Sigmoid colon (tissue), 3 donors: Measurements from ENCODE around the gene FRAS1.

Source experiments
- CTCF ChIP-seq, 4 experiments: fragments of 450-650 bp in 3 of 4; fragments of 200-600 bp in 1 of 4; IDR thresholded peaks; one replicate each; pipeline ENCODE4 v1.5.1; 2016 to 2019; ENCODE audit warnings: antibody characterized with exemption in 4 of 4, mild to moderate bottlenecking in 3 of 4, moderate library complexity in 2 of 4
- POLR2A ChIP-seq, 2 donors: fragments of 450-650 bp; IDR thresholded peaks; one replicate each; pipeline ENCODE4 v1.6.1; 2016; ENCODE audit warnings: antibody characterized with exemption in 2 of 2, mild to moderate bottlenecking in 2 of 2, moderate library complexity in 2 of 2

- TF ChIP-seq POLR2A (IDR thresholded peaks at IDR 0.05) (no peak), CTCF (IDR thresholded peaks at IDR 0.05) (no peak)
These were observed 472.6 kb downstream of the FRAS1 start for GRCh38 chr4:78529569-78530209.
